HCT116 (cell line): ENCODE results near the gene KIRREL1. TPM values are rescaled to one million over a fixed set of nuclear protein-coding genes. Genes with fewer than 3 reads are reported as not detected.

Experiments used
- ATAC-seq: fragments of 200-7000 bp; cut with Tn5 transposase; 2 replicates; pipeline ENCODE4 v1.9.1; 2020; ENCODE audit warnings: mild to moderate bottlenecking, moderate library complexity
- BruUV-seq: library from RNA; stranded (reverse); fragments of 400-500 nt; replicated peaks from 2 replicates; lab custom pipeline; 2021; lab: Mats Ljungman, UMichigan
- CTCF ChIA-PET: fragments of 300-600 bp; sonication (Branson Sonifier 250); formaldehyde crosslinking; loops from one replicate; lab custom pipeline; 2021; ENCODE audit warnings: antibody characterized with exemption; lab: Charles Lee
- POLR2A ChIA-PET: fragments of 300-600, 350-600 bp; sonication (Branson Sonifier 250); formaldehyde crosslinking; loops from one replicate; lab custom pipeline; 2021; ENCODE audit warnings: antibody characterized with exemption; lab: Charles Lee
- RAD21 ChIA-PET, 2 experiments: fragments of 300-600 bp; sonication (Branson Sonifier 250); formaldehyde crosslinking; loops; one replicate each; lab custom pipeline; 2023; ENCODE audit warnings: low total read pairs in 2 of 2; ENCODE audit not compliant: uncharacterized antibody in 2 of 2, unreplicated experiment in 2 of 2, low non-redundant PET in 1 of 2; lab: Charles Lee
- DNase-seq: peaks from one replicate; pipeline ENCODE4 v3.0.0-alpha.2; 2010; ENCODE audit warnings: low read depth, low spot score
- H2AFZ ChIP-seq: fragments of 200-600 bp; shearing (Covaris generic), sonication (generic); 2 replicates; pipeline ENCODE4 v1.6.1; 2017; ENCODE audit warnings: low read depth, mixed run types, mixed read lengths, antibody characterized with exemption, low read length; ENCODE audit not compliant: poor library complexity, severe bottlenecking
- H3K27ac ChIP-seq: 2 replicates; pipeline ENCODE4 v1.5.1; 2012; ENCODE audit warnings: low read depth, low read length
- H3K27me3 ChIP-seq: fragments of 200-600 bp; sonication (generic); 2 replicates; pipeline ENCODE4 v1.6.1; 2016; ENCODE audit warnings: mixed run types, low read length, mixed read lengths; ENCODE audit not compliant: insufficient read depth
- H3K36me3 ChIP-seq, 2 experiments: fragments of 200-500 bp in 1 of 2; fragments of 200-600 bp in 1 of 2; sonication (Bioruptor generic) in 1 of 2; sonication (generic) in 1 of 2; 2 replicates each; pipeline versions ENCODE4 v1.5.1 to v1.6.1; 2014 to 2016; ENCODE audit warnings: low read length in 2 of 2, inconsistent platforms in 1 of 2, mixed read lengths in 1 of 2, mixed run types in 1 of 2; ENCODE audit not compliant: insufficient read depth in 2 of 2, control insufficient read depth in 1 of 2
- H3K4me1 ChIP-seq, 2 experiments: fragments of 200-600 bp in 1 of 2; sonication (generic) in 1 of 2; 2 replicates each; pipeline versions ENCODE4 v1.5.1 to v1.6.1; 2012 to 2017; ENCODE audit warnings: low read length in 2 of 2, inconsistent platforms in 1 of 2, mild to moderate bottlenecking in 1 of 2, mixed read lengths in 1 of 2, mixed run types in 1 of 2, moderate library complexity in 1 of 2; ENCODE audit not compliant: insufficient read depth in 2 of 2, control insufficient read depth in 1 of 2
- H3K4me2 ChIP-seq: fragments of 200-600 bp; sonication (generic); 2 replicates; pipeline ENCODE4 v1.6.1; 2017; ENCODE audit warnings: mixed run types, low read length, mixed read lengths
- H3K4me3 ChIP-seq, 2 experiments: fragments of 200-600 bp in 1 of 2; sonication (generic) in 1 of 2; replicated peaks in 1 of 2; 2 replicates each; pipeline ENCODE4 v1.5.1; 2011 to 2016; ENCODE audit warnings: low read length in 2 of 2, control low read depth in 1 of 2, low read depth in 1 of 2, mild to moderate bottlenecking in 1 of 2, mixed read lengths in 1 of 2, mixed run types in 1 of 2
- H3K79me2 ChIP-seq: fragments of 200-600 bp; sonication (generic); 2 replicates; pipeline ENCODE4 v1.6.1; 2017; ENCODE audit warnings: mild to moderate bottlenecking, mixed run types, low read length, moderate library complexity, mixed read lengths; ENCODE audit not compliant: insufficient read depth
- H3K9ac ChIP-seq: fragments of 200-600 bp; sonication (generic); 2 replicates; pipeline ENCODE4 v1.6.1; 2016; ENCODE audit warnings: low read length, mixed read lengths
- H3K9me2 ChIP-seq: fragments of 200-600 bp; sonication (generic), shearing (Covaris generic); 2 replicates; pipeline ENCODE4 v1.6.1; 2017; ENCODE audit warnings: mixed run types, mild to moderate bottlenecking, moderate library complexity; ENCODE audit not compliant: insufficient read depth
- H3K9me3 ChIP-seq, 2 experiments: fragments of 200-500 bp in 1 of 2; fragments of 200-600 bp in 1 of 2; sonication (Bioruptor generic) in 1 of 2; sonication (generic) in 1 of 2; 2 replicates each; pipeline ENCODE4 v1.6.1; 2014 to 2017; ENCODE audit warnings: low read length in 2 of 2, mixed read lengths in 2 of 2, inconsistent platforms in 1 of 2, low read depth in 1 of 2, mild to moderate bottlenecking in 1 of 2, mixed run types in 1 of 2, moderate library complexity in 1 of 2; ENCODE audit not compliant: control insufficient read depth in 1 of 2, insufficient read depth in 1 of 2
- H4K20me1 ChIP-seq: fragments of 200-600 bp; sonication (generic), shearing (Covaris generic); 2 replicates; pipeline ENCODE4 v1.6.1; 2017; ENCODE audit warnings: mixed run types, mild to moderate bottlenecking, moderate library complexity; ENCODE audit not compliant: insufficient read depth
- CBX3 ChIP-seq: IDR thresholded peaks from 2 replicates; pipeline ENCODE4 v1.6.1; 2012; ENCODE audit warnings: low read depth
- ELF1 ChIP-seq: IDR thresholded peaks from 2 replicates; pipeline ENCODE4 v1.6.1; 2012; ENCODE audit warnings: low read depth, borderline replicate concordance
- EZH2 ChIP-seq: fragments of 200-600 bp; sonication (generic); IDR thresholded peaks from 2 replicates; pipeline ENCODE4 v1.6.1; 2017; ENCODE audit warnings: antibody characterized with exemption, mixed run types
- EZH2phosphoT487 ChIP-seq: fragments of 200-600 bp; IDR thresholded peaks from 2 replicates; pipeline ENCODE4 v1.6.1; 2018; ENCODE audit warnings: antibody characterized with exemption, borderline replicate concordance
- FOSL1 ChIP-seq: IDR thresholded peaks from 2 replicates; pipeline ENCODE4 v1.6.1; 2012; ENCODE audit warnings: low read depth
- JUND ChIP-seq: IDR thresholded peaks from 2 replicates; pipeline ENCODE4 v1.6.1; 2012
- POLR2A ChIP-seq: IDR thresholded peaks from 2 replicates; pipeline ENCODE4 v1.7.0; 2011; ENCODE audit warnings: borderline replicate concordance; ENCODE audit not compliant: insufficient read depth, insufficient read length; ENCODE audit errors: extremely low read depth
- RAD21 ChIP-seq: IDR thresholded peaks from 2 replicates; pipeline ENCODE4 v1.6.1; 2012; ENCODE audit warnings: low read depth, mild to moderate bottlenecking
- SIN3A ChIP-seq: IDR thresholded peaks from 2 replicates; pipeline ENCODE4 v1.6.1; 2012; ENCODE audit warnings: low read depth
- SP1 ChIP-seq: IDR thresholded peaks from 2 replicates; pipeline ENCODE4 v1.6.1; 2012; ENCODE audit warnings: low read depth
- SRF ChIP-seq: IDR thresholded peaks from 2 replicates; pipeline ENCODE4 v1.6.1; 2012; ENCODE audit warnings: low read depth
- TCF7L2 ChIP-seq: IDR thresholded peaks from 2 replicates; pipeline ENCODE4 v1.7.0; 2011; ENCODE audit warnings: borderline replicate concordance, inconsistent platforms; ENCODE audit not compliant: insufficient read depth, insufficient read length; ENCODE audit errors: extremely low read depth
- YY1 ChIP-seq: IDR thresholded peaks from 2 replicates; pipeline ENCODE4 v1.6.1; 2011; ENCODE audit warnings: low read length, low read depth, moderate library complexity, mild to moderate bottlenecking; ENCODE audit not compliant: insufficient replicate concordance; ENCODE audit errors: extremely low read depth
- ZFX ChIP-seq: fragments of 450-650 bp; IDR thresholded peaks from 2 replicates; pipeline ENCODE4 v1.6.1; 2017
- ZNF274 ChIP-seq: fragments of 200-500 bp; sonication (Bioruptor generic); IDR thresholded peaks from 2 replicates; pipeline ENCODE4 v1.6.1; 2014; ENCODE audit warnings: mild to moderate bottlenecking, low read depth, low read length, inconsistent platforms
- intact Hi-C: fragments of 100-400 bp; cut with micrococcal nuclease; formaldehyde crosslinking; loops from 2 replicates; pipeline ENCODE4 v1.10.0; 2022
- total RNA-seq: library from RNA; stranded (reverse); gene quantifications from one replicate; pipeline ENCODE4 v1.2.1, GENCODE V29; 2021; ENCODE audit not compliant: unreplicated experiment
- TF ChIP-seq, protein P1 (sequence below), 3 experiments: fragments of 200-600 bp in 1 of 3; sonication (generic) in 1 of 3; IDR thresholded peaks in 2 of 3; conservative IDR thresholded peaks in 1 of 3; 2 replicates each; pipeline ENCODE4 v1.5.1; 2012 to 2017; ENCODE audit warnings: low read depth in 2 of 3, low read length in 2 of 3, antibody characterized with exemption in 1 of 3, borderline replicate concordance in 1 of 3, control low read depth in 1 of 3, mild to moderate bottlenecking in 1 of 3, mixed read lengths in 1 of 3, mixed run types in 1 of 3, moderate library complexity in 1 of 3; ENCODE audit not compliant: insufficient read depth in 1 of 3
- TF ChIP-seq, protein P2 (sequence below): IDR thresholded peaks from 2 replicates; pipeline ENCODE4 v1.6.1; 2012
- TF ChIP-seq, protein P3 (sequence below): IDR thresholded peaks from 2 replicates; pipeline ENCODE4 v1.6.1; 2012
- TF ChIP-seq, protein P4 (sequence below): IDR thresholded peaks from 2 replicates; pipeline ENCODE4 v1.6.1; 2011; ENCODE audit warnings: mild to moderate bottlenecking, low read length, moderate library complexity; ENCODE audit not compliant: insufficient replicate concordance; ENCODE audit errors: extremely low read depth

Gene KIRREL1
- total RNA-seq, 1 experiment from 2014 or later: 20.0 TPM

DNA sequence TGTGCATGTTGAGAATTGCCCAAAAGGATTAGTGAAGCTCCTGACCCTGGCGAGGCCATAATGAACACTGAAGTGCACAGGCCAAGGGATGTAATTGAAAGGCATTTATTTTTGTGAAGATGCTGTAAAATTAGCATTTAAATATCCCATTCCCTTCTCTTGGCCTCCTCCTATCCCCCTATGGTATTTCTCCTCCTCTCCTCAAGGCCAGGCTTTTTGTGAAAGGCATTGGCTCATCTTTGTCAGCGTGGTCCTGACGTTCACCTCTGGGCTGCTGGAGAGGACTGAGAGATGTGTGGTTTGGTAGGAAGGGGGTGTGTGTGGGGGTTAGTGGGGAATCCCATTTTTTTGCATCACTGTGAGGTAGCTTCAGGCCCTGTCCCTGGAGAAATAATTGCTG is 105.7 kb downstream of the KIRREL1 start:
- Histone ChIP-seq H3K36me3 (no peaks in the 10 kb centered on the region), H3K4me1 (peaks cover 13 to 31% of the 10 kb centered on the region in 2 experiments), H2AFZ (no peak overlapping the region), H3K79me2 (no peaks in the 10 kb centered on the region), H3K9me3 (no peaks in the 10 kb centered on the region), H3K27ac (no peak overlapping the region), H3K9me2 (no peaks in the 10 kb centered on the region), H3K27me3 (no peaks in the 10 kb centered on the region), H4K20me1 (no peaks in the 10 kb centered on the region), H3K4me3 (no peak overlapping the region), H3K9ac (no peak overlapping the region), H3K4me2 (no peak overlapping the region)
- intact Hi-C loops: no loop called here
- ATAC-seq (no peak), DNase-seq (no peak)
- ChIA-PET RAD21 (no interaction called here), CTCF (interaction anchor here (0.9 to 5.8 kb wide), 3 partner anchors 12 to 20 kb away, joined by 3 to 64 read pairs (median 11); no protein-coding TSS in a partner anchor), POLR2A (no interaction called here)
- TF ChIP-seq ZFX: no peak
- no peak for TF ChIP-seq JUND
- TF ChIP-seq, protein P1, sequence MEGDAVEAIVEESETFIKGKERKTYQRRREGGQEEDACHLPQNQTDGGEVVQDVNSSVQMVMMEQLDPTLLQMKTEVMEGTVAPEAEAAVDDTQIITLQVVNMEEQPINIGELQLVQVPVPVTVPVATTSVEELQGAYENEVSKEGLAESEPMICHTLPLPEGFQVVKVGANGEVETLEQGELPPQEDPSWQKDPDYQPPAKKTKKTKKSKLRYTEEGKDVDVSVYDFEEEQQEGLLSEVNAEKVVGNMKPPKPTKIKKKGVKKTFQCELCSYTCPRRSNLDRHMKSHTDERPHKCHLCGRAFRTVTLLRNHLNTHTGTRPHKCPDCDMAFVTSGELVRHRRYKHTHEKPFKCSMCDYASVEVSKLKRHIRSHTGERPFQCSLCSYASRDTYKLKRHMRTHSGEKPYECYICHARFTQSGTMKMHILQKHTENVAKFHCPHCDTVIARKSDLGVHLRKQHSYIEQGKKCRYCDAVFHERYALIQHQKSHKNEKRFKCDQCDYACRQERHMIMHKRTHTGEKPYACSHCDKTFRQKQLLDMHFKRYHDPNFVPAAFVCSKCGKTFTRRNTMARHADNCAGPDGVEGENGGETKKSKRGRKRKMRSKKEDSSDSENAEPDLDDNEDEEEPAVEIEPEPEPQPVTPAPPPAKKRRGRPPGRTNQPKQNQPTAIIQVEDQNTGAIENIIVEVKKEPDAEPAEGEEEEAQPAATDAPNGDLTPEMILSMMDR (IDR thresholded peaks at IDR 0.05 in 2 of 3, conservative IDR thresholded peaks at IDR 0.05 in 1 of 3; ENCODE audit: borderline replicate concordance in 1 of 3, insufficient read depth in 1 of 3, low read depth in 2 of 3, low read length in 2 of 3): no peak
- TF ChIP-seq RAD21: no peak
- no peak for TF ChIP-seq POLR2A
- TF ChIP-seq, protein P2, sequence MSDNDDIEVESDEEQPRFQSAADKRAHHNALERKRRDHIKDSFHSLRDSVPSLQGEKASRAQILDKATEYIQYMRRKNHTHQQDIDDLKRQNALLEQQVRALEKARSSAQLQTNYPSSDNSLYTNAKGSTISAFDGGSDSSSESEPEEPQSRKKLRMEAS: no peak
- no peak for TF ChIP-seq YY1
- TF ChIP-seq ELF1: no peak
- no peak for TF ChIP-seq EZH2
- TF ChIP-seq EZH2phosphoT487: no peak
- TF ChIP-seq SIN3A: no peak
- no peak for TF ChIP-seq TCF7L2
- TF ChIP-seq, protein P3, sequence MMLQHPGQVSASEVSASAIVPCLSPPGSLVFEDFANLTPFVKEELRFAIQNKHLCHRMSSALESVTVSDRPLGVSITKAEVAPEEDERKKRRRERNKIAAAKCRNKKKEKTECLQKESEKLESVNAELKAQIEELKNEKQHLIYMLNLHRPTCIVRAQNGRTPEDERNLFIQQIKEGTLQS: no peak
- TF ChIP-seq ZNF274: no peak
- no peak for TF ChIP-seq FOSL1
- no peak for TF ChIP-seq SP1
- TF ChIP-seq SRF: no peak
- TF ChIP-seq, protein P4, sequence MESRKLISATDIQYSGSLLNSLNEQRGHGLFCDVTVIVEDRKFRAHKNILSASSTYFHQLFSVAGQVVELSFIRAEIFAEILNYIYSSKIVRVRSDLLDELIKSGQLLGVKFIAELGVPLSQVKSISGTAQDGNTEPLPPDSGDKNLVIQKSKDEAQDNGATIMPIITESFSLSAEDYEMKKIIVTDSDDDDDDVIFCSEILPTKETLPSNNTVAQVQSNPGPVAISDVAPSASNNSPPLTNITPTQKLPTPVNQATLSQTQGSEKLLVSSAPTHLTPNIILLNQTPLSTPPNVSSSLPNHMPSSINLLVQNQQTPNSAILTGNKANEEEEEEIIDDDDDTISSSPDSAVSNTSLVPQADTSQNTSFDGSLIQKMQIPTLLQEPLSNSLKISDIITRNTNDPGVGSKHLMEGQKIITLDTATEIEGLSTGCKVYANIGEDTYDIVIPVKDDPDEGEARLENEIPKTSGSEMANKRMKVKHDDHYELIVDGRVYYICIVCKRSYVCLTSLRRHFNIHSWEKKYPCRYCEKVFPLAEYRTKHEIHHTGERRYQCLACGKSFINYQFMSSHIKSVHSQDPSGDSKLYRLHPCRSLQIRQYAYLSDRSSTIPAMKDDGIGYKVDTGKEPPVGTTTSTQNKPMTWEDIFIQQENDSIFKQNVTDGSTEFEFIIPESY: no peak
- TF ChIP-seq CBX3: no peak
- BruUV-seq: no TSS peak
